HepG2 (cell line): ENCODE results near the gene AGRN.

Experiments used
- ATF1 ChIP-seq: IDR thresholded peaks from 2 replicates; pipeline ENCODE4 v1.6.1; 2016; ENCODE audit warnings: mild to moderate bottlenecking, control low read depth
- BHLHE40 ChIP-seq: IDR thresholded peaks from 2 replicates; pipeline ENCODE4 v1.6.1; 2011; ENCODE audit warnings: low read length, improper control_type of control experiment
- HCFC1 ChIP-seq: fragments of 150-350 bp; IDR thresholded peaks from 2 replicates; pipeline ENCODE4 v1.6.1; 2014; ENCODE audit warnings: low read depth, low read length
- ZNF740 ChIP-seq: sonication (generic); formaldehyde crosslinking; IDR thresholded peaks from 2 replicates; pipeline ENCODE4 v1.4.0; 2020; ENCODE audit warnings: missing genetic modification reagents

GRCh38 chr1:1020000-1020404 lies at the start of gene AGRN:
- no peak for TF ChIP-seq ATF1 (CRISPR knock-in tag)
- TF ChIP-seq ZNF740 (CRISPR knock-in tag), result no peak
- no peak for TF ChIP-seq HCFC1
- TF ChIP-seq BHLHE40, result no peak
